Psoas muscle (tissue), 8 donors: Measurements from ENCODE around the gene ERP44. TPM values are rescaled to one million over a fixed set of nuclear protein-coding genes. Genes with fewer than 3 reads are reported as not detected.

Experiments
- ATAC-seq, 4 donors: fragments of 200-7000 bp; cut with Tn5 transposase; one replicate each; pipeline ENCODE4 v1.9.1; 2020; ENCODE audit warnings: moderate library complexity in 3 of 4, mild to moderate bottlenecking in 2 of 4
- DNase-seq, 2 donors: peaks; one replicate each; pipeline ENCODE4 v3.0.0-alpha.2; 2020
- H3K27ac ChIP-seq: fragments of 200-600 bp; one replicate; pipeline ENCODE4 v1.8.0; 2022
- H3K27me3 ChIP-seq, 3 donors: fragments of 200-600 bp in 1 of 3; one replicate each; pipeline versions ENCODE4 v1.6.1 to v1.8.0; 2013 to 2022; ENCODE audit warnings: low read length in 2 of 3, mild to moderate bottlenecking in 2 of 3, moderate library complexity in 1 of 3; ENCODE audit not compliant: insufficient read depth in 3 of 3
- H3K36me3 ChIP-seq, 2 donors: fragments of 200-600 bp in 1 of 2; one replicate each; pipeline versions ENCODE4 v1.6.1 to v1.8.0; 2013 to 2022; ENCODE audit warnings: low read depth in 1 of 2, mild to moderate bottlenecking in 1 of 2, moderate library complexity in 1 of 2; ENCODE audit not compliant: insufficient read depth in 1 of 2
- H3K4me1 ChIP-seq: fragments of 200-600 bp; one replicate; pipeline ENCODE4 v1.8.0; 2022
- H3K4me3 ChIP-seq: fragments of 200-600 bp; one replicate; pipeline ENCODE4 v1.8.0; 2022; ENCODE audit warnings: mild to moderate bottlenecking
- H3K9me3 ChIP-seq: fragments of 200-600 bp; one replicate; pipeline ENCODE4 v1.8.0; 2022
- CTCF ChIP-seq: fragments of 200-600 bp; IDR thresholded peaks from one replicate; pipeline ENCODE4 v1.8.0; 2022; ENCODE audit warnings: antibody characterized with exemption
- WGBS, 3 donors: extraction: QIAGEN DNeasy Blood & Tissue Kit; methylation state at CpG; one replicate each; pipeline versions ENCODE4 v1.1.6 to v1.1.7; 2013; 5-methylcytosine and 5-hydroxymethylcytosine counted together
- intact Hi-C, 2 donors: fragments of 100-400 bp; cut with DNase I; formaldehyde crosslinking; loops; one replicate each; pipeline versions ENCODE4 v1.11.0 to v1.14.2; 2022
- polyA plus RNA-seq, 3 donors: library from polyadenylated mRNA; stranded (reverse); fragments of 200-250 nt; gene quantifications; one replicate each; pipeline ENCODE4 v1.2.3, GENCODE V29; 2013
- total RNA-seq, 4 donors: library from RNA; stranded (reverse); fragmentation: NEBNext Ultra II Directional in 2 of 4; extraction: Animal tissue kit (Norgen Biotek cat#: 25700) in 2 of 4; gene quantifications; one replicate each; pipeline versions ENCODE4 v1.2.1 to v1.2.4, GENCODE V29; 2021 to 2023
- donor health status: healthy with polysubstance abuse.
- donor health status: DM: no; HTN: no; CAD: no; lungs with moderate emphysema.
- donor health status: Bipolar disorder and iron deficiency.
- donor health status: healthy.
- donor health status: DM: yes; HTN: yes; CAD: no.
- donor health status: DM: no; HTN: no; CAD: no.
- donor health status: DM: no; HTN: no; CAD: no.
- donor health status: DM: yes; HTN: yes; CAD: no.

The ERP44 gene
- total and polyA plus RNA-seq, 7 donors: 7.5 to 14.3 (median 10.9) TPM

DNA sequence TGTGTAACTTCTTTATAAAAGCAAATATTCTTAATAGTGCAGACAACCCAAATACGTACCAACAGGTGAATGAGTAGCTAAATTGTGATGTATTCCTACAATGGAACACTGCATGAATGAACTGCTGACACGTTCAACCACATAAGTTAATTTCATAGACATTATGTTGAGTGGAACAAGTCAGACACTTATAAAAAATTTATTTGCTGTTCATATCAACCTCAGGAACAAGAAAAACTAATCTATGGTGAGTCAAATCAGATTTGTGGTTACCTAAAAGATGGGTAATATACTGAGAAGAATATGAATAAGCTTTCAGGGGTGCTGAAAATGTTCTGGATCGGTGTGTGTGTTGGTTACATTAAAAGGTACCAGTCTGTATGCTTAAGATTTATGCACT lies 35.9 kb upstream of the ERP44 start:
- 81 to 93% (median 83%) methylated on average over 3 of the region's 3 CpGs for WGBS, 3 donors
- no peak overlapping the region for H3K4me3 ChIP-seq
- no peak for ATAC-seq
- H3K27me3 ChIP-seq: no peaks in the 10 kb centered on the region
- H3K4me1 ChIP-seq: no peaks in the 10 kb centered on the region
- H3K9me3 ChIP-seq: no peaks in the 10 kb centered on the region
- DNase-seq: no peak
- intact Hi-C loops: no loop called here
- H3K27ac ChIP-seq: no peak overlapping the region
- H3K36me3 ChIP-seq: no peaks in the 10 kb centered on the region
- TF ChIP-seq CTCF: no peak

DNA sequence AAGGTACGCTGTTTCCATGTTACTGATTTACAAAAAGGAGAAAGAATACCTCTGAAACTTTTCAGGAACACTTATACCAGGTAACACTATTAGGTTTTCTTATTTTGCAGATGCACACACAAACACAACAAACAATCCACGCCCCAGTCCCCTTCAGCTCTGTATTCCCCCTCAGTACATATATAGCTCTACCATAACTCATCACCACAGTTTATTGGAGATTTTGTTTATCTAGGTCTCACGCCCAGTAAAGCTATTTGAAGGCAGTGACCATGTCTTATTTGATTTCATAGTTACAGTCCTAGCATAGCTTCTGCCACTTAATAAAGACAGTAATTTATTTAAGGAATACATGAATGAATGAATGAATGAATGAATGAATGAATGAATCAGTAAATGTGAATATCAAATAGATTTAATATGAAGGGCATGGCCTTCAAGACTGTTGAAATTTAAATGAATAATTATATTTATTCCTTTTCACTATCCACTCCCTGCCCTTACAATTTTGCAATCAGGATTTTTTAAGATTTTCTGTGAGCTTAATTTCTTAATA lies 33.2 kb upstream of the ERP44 start:
- Histone ChIP-seq H3K9me3 (no peaks in the 10 kb centered on the region), H3K36me3 (peaks cover 0 to 3% of the 10 kb centered on the region in 2 donors), H3K4me3 (no peak overlapping the region), H3K27me3 (no peaks in the 10 kb centered on the region), H3K27ac (no peak overlapping the region), H3K4me1 (no peaks in the 10 kb centered on the region)
- TF ChIP-seq CTCF: no peak
- WGBS, 3 donors: 83 to 93% (median 85%) methylated on average over 3 of the region's 3 CpGs
- intact Hi-C loops: no loop called here
- no peak for DNase-seq
- no peak for ATAC-seq

- DNase-seq: no peak
- H3K27me3 ChIP-seq: no peaks in the 10 kb centered on the region
- H3K4me1 ChIP-seq: no peaks in the 10 kb centered on the region
- H3K9me3 ChIP-seq: no peaks in the 10 kb centered on the region
- no peak for TF ChIP-seq CTCF
- intact Hi-C loops: no loop called here
- H3K36me3 ChIP-seq: peaks cover 0 to 10% of the 10 kb centered on the region in 2 donors
- no peak overlapping the region for H3K27ac ChIP-seq
- 76 to 89% (median 82%) methylated on average over 1 of the region's 1 CpG for WGBS, 3 donors
- ATAC-seq: no peak
- no peak overlapping the region for H3K4me3 ChIP-seq
Observed at GRCh38 chr9:100131216-100131615, 32.4 kb upstream of the ERP44 start.

- Histone ChIP-seq H3K9me3 (no peaks in the 10 kb centered on the region), H3K36me3 (peaks cover 0 to 10% of the 10 kb centered on the region in 2 donors), H3K27ac (no peak overlapping the region), H3K4me3 (no peak overlapping the region), H3K4me1 (no peaks in the 10 kb centered on the region), H3K27me3 (no peaks in the 10 kb centered on the region)
- DNase-seq (no peak), ATAC-seq (no peak)
- TF ChIP-seq CTCF: no peak
- intact Hi-C loops: no loop called here
Observed at GRCh38 chr9:100129772-100130171, 31.0 kb upstream of the ERP44 start.

GRCh38 chr9:100126423-100126822 lies 27.6 kb upstream of the ERP44 start:
- no peak overlapping the region for H3K27ac ChIP-seq
- H3K9me3 ChIP-seq: no peaks in the 10 kb centered on the region
- no peak overlapping the region for H3K4me3 ChIP-seq
- no peak for DNase-seq
- intact Hi-C loops: no loop called here
- H3K36me3 ChIP-seq: peaks cover 0 to 10% of the 10 kb centered on the region in 2 donors
- WGBS, 3 donors: 98 to 100% (median 99%) methylated on average over 2 of the region's 2 CpGs
- H3K4me1 ChIP-seq: peaks cover 7% of the 10 kb centered on the region
- H3K27me3 ChIP-seq: no peaks in the 10 kb centered on the region
- no peak for ATAC-seq
- no peak for TF ChIP-seq CTCF
